HepG2 (cell line): ENCODE data around the gene HDAC4.

ENCODE experiments used
- ARNT ChIP-seq: fragments of 450-650 bp; IDR thresholded peaks from 2 replicates; pipeline ENCODE4 v1.6.1; 2017
- CTCF ChIP-seq: sonication (generic); formaldehyde crosslinking; IDR thresholded peaks from 2 replicates; pipeline ENCODE4 v1.5.0; 2020; ENCODE audit warnings: mild to moderate bottlenecking, missing genetic modification reagents, moderate library complexity
- ERF ChIP-seq: IDR thresholded peaks from 2 replicates; pipeline ENCODE4 v1.6.1; 2018; ENCODE audit warnings: missing biosample characterization, missing genetic modification reagents
- RFX1 ChIP-seq: fragments of 450-650 bp; IDR thresholded peaks from 2 replicates; pipeline ENCODE4 v1.6.1; 2017
- TCF12 ChIP-seq, 2 experiments: fragments of 450-650 bp in 1 of 2; sonication (generic) in 1 of 2; formaldehyde crosslinking in 1 of 2; IDR thresholded peaks; 2 replicates each; pipeline versions ENCODE4 v1.6.1 to v1.8.0; 2017 to 2022; ENCODE audit warnings: antibody characterized with exemption in 1 of 2, mild to moderate bottlenecking in 1 of 2, missing genetic modification reagents in 1 of 2, moderate library complexity in 1 of 2
- ZNF597 ChIP-seq: sonication (generic); formaldehyde crosslinking; IDR thresholded peaks from 2 replicates; pipeline ENCODE4 v1.5.0; 2020; ENCODE audit warnings: missing genetic modification reagents
- ZNF652 ChIP-seq: IDR thresholded peaks from 2 replicates; pipeline ENCODE4 v1.6.1; 2016; ENCODE audit warnings: low read depth, borderline replicate concordance

GRCh38 chr2:239215988-239216613 lies 184.7 kb downstream of the HDAC4 start:
- no peak for TF ChIP-seq TCF12 (IDR thresholded peaks at IDR 0.05)
- TF ChIP-seq TCF12 (CRISPR knock-in tag; IDR thresholded peaks at IDR 0.05) = no peak
- no peak for TF ChIP-seq ZNF652 (CRISPR knock-in tag)
- TF ChIP-seq ERF (CRISPR knock-in tag) = no peak
- TF ChIP-seq ZNF597 (CRISPR knock-in tag) = no peak
- TF ChIP-seq RFX1 = no peak
- TF ChIP-seq ARNT = no peak
- no peak for TF ChIP-seq CTCF (CRISPR knock-in tag)
